ENCODE measurements around the gene YPEL1.

Gene YPEL1

DNA sequence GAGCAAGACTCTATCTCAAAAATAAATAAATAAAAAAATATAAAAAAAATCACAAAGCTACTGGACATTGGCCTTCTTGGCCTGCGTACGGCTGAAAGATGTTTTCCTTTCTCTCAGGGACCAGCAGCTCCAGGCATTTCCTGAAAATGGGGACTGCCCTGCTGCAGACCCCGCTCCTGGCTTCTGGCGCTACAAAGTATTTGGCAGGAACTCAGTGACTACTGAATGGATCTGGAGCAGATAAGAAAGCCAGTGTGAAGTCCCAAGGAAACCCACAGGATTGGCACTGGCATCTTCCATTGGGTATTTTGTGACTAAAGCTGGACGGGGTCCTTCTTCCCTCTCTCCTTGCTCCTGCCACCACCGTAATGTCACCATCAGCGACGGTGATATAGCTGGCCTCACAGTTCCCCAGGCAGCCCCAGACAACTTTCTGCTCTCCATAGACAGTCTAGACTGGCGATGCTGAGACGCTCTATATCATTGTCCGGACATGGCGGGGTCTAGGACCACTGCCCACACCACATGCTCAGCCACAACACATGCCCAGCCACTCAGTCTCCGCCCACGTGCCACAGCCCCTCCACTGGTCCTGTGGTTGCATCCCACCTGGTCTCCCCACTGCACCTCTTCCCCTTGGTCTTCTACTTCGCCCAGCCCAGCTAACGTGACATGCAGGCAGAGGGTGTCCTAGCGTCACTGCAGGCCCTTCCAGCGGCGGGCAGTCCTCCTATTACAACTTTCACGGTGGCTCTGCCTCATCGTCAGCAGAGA lies 22.7 kb upstream of the YPEL1 start:
- peaks cover 29% of the 10 kb centered on the region; the same call in 1 of the 2 replicates for H3K36me3 ChIP-seq (ENCODE audit: insufficient read depth, low read length)
- H3K79me2 ChIP-seq (ENCODE audit: insufficient read depth, low read length): no peaks in the 10 kb centered on the region
- no peaks in the 10 kb centered on the region for H3F3A ChIP-seq (ENCODE audit: low read depth)
- H3K4me2 ChIP-seq (ENCODE audit: low read depth, low read length, poor library complexity, severe bottlenecking): no peak overlapping the region
- H3K27me3 ChIP-seq (ENCODE audit: insufficient read depth, low read length, poor library complexity, severe bottlenecking): no peaks in the 10 kb centered on the region
- no peak overlapping the region for H3K4me3 ChIP-seq (ENCODE audit: low read length, poor library complexity, severe bottlenecking)
- H3K9me2 ChIP-seq (replicated peaks; ENCODE audit: low read depth, low read length): no peaks in the 10 kb centered on the region
- H4K20me1 ChIP-seq (ENCODE audit: insufficient read depth, low read length, poor library complexity, severe bottlenecking): no peaks in the 10 kb centered on the region
- no peak for TF ChIP-seq EZH2phosphoT487 (IDR thresholded peaks at IDR 0.05; ENCODE audit: borderline replicate concordance)
- TF ChIP-seq, protein P1, sequence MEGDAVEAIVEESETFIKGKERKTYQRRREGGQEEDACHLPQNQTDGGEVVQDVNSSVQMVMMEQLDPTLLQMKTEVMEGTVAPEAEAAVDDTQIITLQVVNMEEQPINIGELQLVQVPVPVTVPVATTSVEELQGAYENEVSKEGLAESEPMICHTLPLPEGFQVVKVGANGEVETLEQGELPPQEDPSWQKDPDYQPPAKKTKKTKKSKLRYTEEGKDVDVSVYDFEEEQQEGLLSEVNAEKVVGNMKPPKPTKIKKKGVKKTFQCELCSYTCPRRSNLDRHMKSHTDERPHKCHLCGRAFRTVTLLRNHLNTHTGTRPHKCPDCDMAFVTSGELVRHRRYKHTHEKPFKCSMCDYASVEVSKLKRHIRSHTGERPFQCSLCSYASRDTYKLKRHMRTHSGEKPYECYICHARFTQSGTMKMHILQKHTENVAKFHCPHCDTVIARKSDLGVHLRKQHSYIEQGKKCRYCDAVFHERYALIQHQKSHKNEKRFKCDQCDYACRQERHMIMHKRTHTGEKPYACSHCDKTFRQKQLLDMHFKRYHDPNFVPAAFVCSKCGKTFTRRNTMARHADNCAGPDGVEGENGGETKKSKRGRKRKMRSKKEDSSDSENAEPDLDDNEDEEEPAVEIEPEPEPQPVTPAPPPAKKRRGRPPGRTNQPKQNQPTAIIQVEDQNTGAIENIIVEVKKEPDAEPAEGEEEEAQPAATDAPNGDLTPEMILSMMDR (conservative IDR thresholded peaks at IDR 0.05; ENCODE audit: low read length): no peak
- no peaks in the 10 kb centered on the region for H3K9me3 ChIP-seq (ENCODE audit: insufficient read depth, low read depth, low read length)
- no peaks in the 10 kb centered on the region for H3K4me1 ChIP-seq (ENCODE audit: insufficient read depth, low read length, poor library complexity, severe bottlenecking)
- no peak overlapping the region for H3K9ac ChIP-seq (ENCODE audit: low read depth, low read length, poor library complexity, severe bottlenecking)
- no peak overlapping the region for H2AFZ ChIP-seq (ENCODE audit: low read length)

DNA sequence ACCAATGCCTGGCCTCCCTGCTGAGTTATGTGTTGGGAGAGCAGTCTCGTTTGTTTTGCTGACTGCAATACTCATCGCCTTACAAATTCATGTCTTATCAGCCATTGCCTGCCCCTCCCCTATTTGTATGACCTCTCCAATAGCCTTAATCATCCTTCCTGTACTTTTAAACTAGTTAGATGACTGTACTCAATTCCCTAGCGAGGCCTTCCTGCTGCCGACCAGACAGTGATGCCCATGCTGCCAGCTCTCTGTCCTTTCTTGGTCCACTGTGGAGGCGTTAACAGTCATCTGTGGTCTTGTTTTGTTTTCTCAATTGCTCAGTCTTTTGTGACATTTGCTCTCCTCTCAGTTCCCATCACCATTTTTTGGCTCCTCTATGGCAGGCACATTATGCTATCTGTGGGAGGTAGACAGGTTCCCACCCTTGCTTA lies 20.3 kb upstream of the YPEL1 start:
- no peaks in the 10 kb centered on the region for H3K9me3 ChIP-seq (ENCODE audit: insufficient read depth, low read depth, low read length)
- no peaks in the 10 kb centered on the region for H3K4me1 ChIP-seq (ENCODE audit: insufficient read depth, low read length, poor library complexity, severe bottlenecking)
- TF ChIP-seq EZH2phosphoT487 (IDR thresholded peaks at IDR 0.05; ENCODE audit: borderline replicate concordance): no peak
- TF ChIP-seq, protein P1 (conservative IDR thresholded peaks at IDR 0.05; ENCODE audit: low read length): no peak
- H3K27me3 ChIP-seq (ENCODE audit: insufficient read depth, low read length, poor library complexity, severe bottlenecking): no peaks in the 10 kb centered on the region
- no peaks in the 10 kb centered on the region for H3K79me2 ChIP-seq (ENCODE audit: insufficient read depth, low read length)
- peaks cover 12% of the 10 kb centered on the region; the same call in 1 of the 2 replicates for H3K36me3 ChIP-seq (ENCODE audit: insufficient read depth, low read length)
- H3K4me3 ChIP-seq (ENCODE audit: low read length, poor library complexity, severe bottlenecking): no peak overlapping the region
- no peak overlapping the region for H3K4me2 ChIP-seq (ENCODE audit: low read depth, low read length, poor library complexity, severe bottlenecking)
- no peak overlapping the region for H2AFZ ChIP-seq (ENCODE audit: low read length)
- H3K9ac ChIP-seq (ENCODE audit: low read depth, low read length, poor library complexity, severe bottlenecking): no peak overlapping the region
- H3K9me2 ChIP-seq (replicated peaks; ENCODE audit: low read depth, low read length): no peaks in the 10 kb centered on the region
- H3F3A ChIP-seq (ENCODE audit: low read depth): no peaks in the 10 kb centered on the region
- no peaks in the 10 kb centered on the region for H4K20me1 ChIP-seq (ENCODE audit: insufficient read depth, low read length, poor library complexity, severe bottlenecking)

DNA sequence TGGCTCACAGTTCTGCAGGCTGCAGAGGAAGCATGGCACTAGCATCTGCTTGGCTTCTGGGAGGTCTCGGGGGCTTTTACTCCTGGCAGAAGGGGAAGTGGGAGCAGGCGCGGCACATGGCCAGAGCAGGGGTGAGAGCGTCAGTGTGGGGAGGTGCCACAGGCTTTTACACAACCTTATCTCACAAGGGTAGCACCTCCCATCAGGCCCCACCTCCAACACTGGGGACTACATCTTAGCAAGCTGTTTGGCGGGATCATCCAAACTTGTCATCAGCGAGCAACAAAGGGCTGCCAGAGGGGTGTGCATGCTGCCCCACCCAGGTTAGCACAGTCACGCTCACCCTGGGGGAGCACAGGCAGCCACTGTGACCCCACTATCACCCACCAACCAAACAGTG lies 18.9 kb upstream of the YPEL1 start:
- Histone ChIP-seq H3K27me3 (ENCODE audit: insufficient read depth, low read length, poor library complexity, severe bottlenecking) (no peaks in the 10 kb centered on the region), H3K4me2 (ENCODE audit: low read depth, low read length, poor library complexity, severe bottlenecking) (no peak overlapping the region), H3K9me2 (replicated peaks; ENCODE audit: low read depth, low read length) (no peaks in the 10 kb centered on the region), H4K20me1 (ENCODE audit: insufficient read depth, low read length, poor library complexity, severe bottlenecking) (no peaks in the 10 kb centered on the region), H3F3A (ENCODE audit: low read depth) (no peaks in the 10 kb centered on the region), H3K79me2 (ENCODE audit: insufficient read depth, low read length) (no peaks in the 10 kb centered on the region), H3K9me3 (ENCODE audit: insufficient read depth, low read depth, low read length) (no peaks in the 10 kb centered on the region), H3K36me3 (ENCODE audit: insufficient read depth, low read length) (peaks cover 12% of the 10 kb centered on the region; the same call in 1 of the 2 replicates), H3K4me1 (ENCODE audit: insufficient read depth, low read length, poor library complexity, severe bottlenecking) (no peaks in the 10 kb centered on the region), H2AFZ (ENCODE audit: low read length) (no peak overlapping the region), H3K9ac (ENCODE audit: low read depth, low read length, poor library complexity, severe bottlenecking) (no peak overlapping the region), H3K4me3 (ENCODE audit: low read length, poor library complexity, severe bottlenecking) (no peak overlapping the region)
- TF ChIP-seq, protein P1 (conservative IDR thresholded peaks at IDR 0.05; ENCODE audit: low read length): no peak
- no peak for TF ChIP-seq EZH2phosphoT487 (IDR thresholded peaks at IDR 0.05; ENCODE audit: borderline replicate concordance)

All from Loucy (cell line).